ENCODE data around the gene FARP2.

DNA sequence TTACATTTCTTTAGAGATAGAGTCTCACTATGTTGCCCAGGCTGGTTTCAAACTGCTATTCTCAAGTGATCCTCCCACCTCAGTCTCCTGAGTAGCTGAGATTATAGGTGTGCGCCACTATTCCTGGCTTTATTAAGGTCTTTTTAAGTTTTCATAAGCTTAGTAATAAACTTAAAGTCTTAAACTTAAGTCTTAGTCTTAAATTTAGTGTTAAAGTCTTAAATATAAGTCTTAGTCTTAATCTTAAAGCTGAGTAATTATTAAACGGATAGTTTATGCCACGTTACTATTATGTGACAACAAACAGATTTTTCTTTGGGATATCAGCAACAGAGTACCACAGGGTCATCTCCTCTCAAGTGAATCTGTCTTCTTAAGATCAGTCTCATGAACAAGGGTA, 12.6 kb downstream of the FARP2 start:
- no peak for TF ChIP-seq EZH2 (IDR thresholded peaks at IDR 0.05; ENCODE audit: borderline replicate concordance, low read length)
- TF ChIP-seq, protein P1, sequence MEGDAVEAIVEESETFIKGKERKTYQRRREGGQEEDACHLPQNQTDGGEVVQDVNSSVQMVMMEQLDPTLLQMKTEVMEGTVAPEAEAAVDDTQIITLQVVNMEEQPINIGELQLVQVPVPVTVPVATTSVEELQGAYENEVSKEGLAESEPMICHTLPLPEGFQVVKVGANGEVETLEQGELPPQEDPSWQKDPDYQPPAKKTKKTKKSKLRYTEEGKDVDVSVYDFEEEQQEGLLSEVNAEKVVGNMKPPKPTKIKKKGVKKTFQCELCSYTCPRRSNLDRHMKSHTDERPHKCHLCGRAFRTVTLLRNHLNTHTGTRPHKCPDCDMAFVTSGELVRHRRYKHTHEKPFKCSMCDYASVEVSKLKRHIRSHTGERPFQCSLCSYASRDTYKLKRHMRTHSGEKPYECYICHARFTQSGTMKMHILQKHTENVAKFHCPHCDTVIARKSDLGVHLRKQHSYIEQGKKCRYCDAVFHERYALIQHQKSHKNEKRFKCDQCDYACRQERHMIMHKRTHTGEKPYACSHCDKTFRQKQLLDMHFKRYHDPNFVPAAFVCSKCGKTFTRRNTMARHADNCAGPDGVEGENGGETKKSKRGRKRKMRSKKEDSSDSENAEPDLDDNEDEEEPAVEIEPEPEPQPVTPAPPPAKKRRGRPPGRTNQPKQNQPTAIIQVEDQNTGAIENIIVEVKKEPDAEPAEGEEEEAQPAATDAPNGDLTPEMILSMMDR (IDR thresholded peaks at IDR 0.05; ENCODE audit: low read length), result no peak
